IMR-90 (cell line): ENCODE data around the gene SERPINF2. TPM values are rescaled to one million over a fixed set of nuclear protein-coding genes. Genes with fewer than 3 reads are reported as not detected.

Experiments
- ATAC-seq: fragments of 200-7000 bp; cut with Tn5 transposase; 2 replicates; pipeline ENCODE4 v1.9.1; 2020; ENCODE audit warnings: low read depth, mild to moderate bottlenecking, moderate library complexity
- BruUV-seq: library from RNA; stranded (reverse); fragments of 400-500 nt; replicated peaks from 2 replicates; lab custom pipeline; 2021; lab: Mats Ljungman, UMichigan
- CTCF ChIA-PET: fragments of 300-600 bp; formaldehyde crosslinking; extraction: SDS; loops from one replicate; lab custom pipeline; 2021; ENCODE audit warnings: antibody characterized with exemption; lab: Yijun Ruan, JAX
- POLR2A ChIA-PET: fragments of 300-600 bp; sonication (Branson Sonifier 250); formaldehyde crosslinking; loops from one replicate; lab custom pipeline; 2022; ENCODE audit warnings: antibody characterized with exemption; ENCODE audit not compliant: unreplicated experiment; lab: Charles Lee
- DNase-seq: peaks from one replicate; pipeline ENCODE4 v3.0.0; 2013
- H2AFZ ChIP-seq: replicated peaks from 2 replicates; pipeline ENCODE3; 2013; ENCODE audit warnings: low read length, mild to moderate bottlenecking; ENCODE audit not compliant: poor library complexity
- H2AK5ac ChIP-seq: 2 replicates; pipeline ENCODE4 v1.6.1; 2013; ENCODE audit warnings: low read depth, low read length, inconsistent platforms
- H2AK9ac ChIP-seq: replicated peaks from 2 replicates; pipeline ENCODE3; 2013; ENCODE audit warnings: mild to moderate bottlenecking, low read depth, low read length, moderate library complexity; ENCODE audit not compliant: poor library complexity
- H2BK120ac ChIP-seq: 2 replicates; pipeline ENCODE4 v1.6.1; 2013; ENCODE audit warnings: low read depth, low read length, inconsistent platforms
- H2BK15ac ChIP-seq: 3 replicates; pipeline ENCODE4 v1.6.1; 2013; ENCODE audit warnings: low read depth, low read length, inconsistent platforms
- H2BK20ac ChIP-seq: 2 replicates; pipeline ENCODE4 v1.6.1; 2013; ENCODE audit warnings: low read depth, mild to moderate bottlenecking, inconsistent platforms, low read length, moderate library complexity
- H2BK5ac ChIP-seq: 2 replicates; pipeline ENCODE4 v1.6.1; 2013; ENCODE audit warnings: mild to moderate bottlenecking, low read depth, low read length, inconsistent platforms; ENCODE audit not compliant: poor library complexity, severe bottlenecking
- H3K14ac ChIP-seq: replicated peaks from 2 replicates; pipeline ENCODE4 v1.6.1; 2013; ENCODE audit warnings: low read depth, low read length, inconsistent platforms
- H3K18ac ChIP-seq: 2 replicates; pipeline ENCODE4 v1.6.1; 2013; ENCODE audit warnings: low read depth, low read length, control low read depth
- H3K23ac ChIP-seq: 2 replicates; pipeline ENCODE4 v1.6.1; 2013; ENCODE audit warnings: low read depth, low read length, inconsistent platforms
- H3K27ac ChIP-seq: 2 replicates; pipeline ENCODE4 v1.5.1; 2013; ENCODE audit warnings: mild to moderate bottlenecking, control low read depth, low read length; ENCODE audit not compliant: insufficient read depth
- H3K27me3 ChIP-seq: 2 replicates; pipeline ENCODE4 v1.6.1; 2013; ENCODE audit warnings: low read length; ENCODE audit not compliant: control insufficient read depth, insufficient read depth
- H3K36me3 ChIP-seq: 2 replicates; pipeline ENCODE4 v1.6.1; 2013; ENCODE audit warnings: low read length, mixed read lengths; ENCODE audit not compliant: control insufficient read depth, insufficient read depth
- H3K4ac ChIP-seq: 2 replicates; pipeline ENCODE4 v1.6.1; 2013; ENCODE audit warnings: low read depth, low read length, inconsistent platforms
- H3K4me1 ChIP-seq: 2 replicates; pipeline ENCODE4 v1.6.1; 2013; ENCODE audit warnings: low read length, mixed read lengths; ENCODE audit not compliant: control insufficient read depth, insufficient read depth
- H3K4me2 ChIP-seq: 2 replicates; pipeline ENCODE4 v1.6.1; 2013; ENCODE audit warnings: low read depth, mild to moderate bottlenecking, control low read depth, low read length, moderate library complexity
- H3K4me3 ChIP-seq: 2 replicates; pipeline ENCODE4 v1.5.1; 2013; ENCODE audit warnings: low read depth, mild to moderate bottlenecking, control low read depth, low read length, moderate library complexity; ENCODE audit not compliant: insufficient read depth
- H3K56ac ChIP-seq: 2 replicates; pipeline ENCODE4 v1.6.1; 2013; ENCODE audit warnings: low read length, inconsistent platforms; ENCODE audit not compliant: insufficient read depth; ENCODE audit errors: extremely low read depth
- H3K79me1 ChIP-seq, 2 experiments: 2 replicates each; pipeline ENCODE4 v1.6.1; 2013; ENCODE audit warnings: low read length in 2 of 2, inconsistent platforms in 1 of 2, low read depth in 1 of 2
- H3K9ac ChIP-seq: 2 replicates; pipeline ENCODE4 v1.6.1; 2013; ENCODE audit warnings: low read depth, low read length, control low read depth
- H3K9me1 ChIP-seq: 2 replicates; pipeline ENCODE4 v1.6.1; 2013; ENCODE audit warnings: low read length, inconsistent platforms; ENCODE audit not compliant: insufficient read depth
- H3K9me3 ChIP-seq: 2 replicates; pipeline ENCODE4 v1.6.1; 2013; ENCODE audit warnings: low read length; ENCODE audit not compliant: control insufficient read depth, insufficient read depth
- H4K20me1 ChIP-seq: 2 replicates; pipeline ENCODE4 v1.6.1; 2013; ENCODE audit warnings: low read length, inconsistent platforms; ENCODE audit not compliant: insufficient read depth
- H4K5ac ChIP-seq: 2 replicates; pipeline ENCODE4 v1.6.1; 2013; ENCODE audit warnings: mild to moderate bottlenecking, low read depth, low read length, control low read depth
- H4K8ac ChIP-seq, 2 experiments: 2 replicates each; pipeline ENCODE4 v1.6.1; 2013; ENCODE audit warnings: low read depth in 2 of 2, low read length in 2 of 2, control low read depth in 1 of 2, inconsistent platforms in 1 of 2
- H4K91ac ChIP-seq: 2 replicates; pipeline ENCODE4 v1.6.1; 2013; ENCODE audit warnings: low read depth, low read length, inconsistent platforms; ENCODE audit not compliant: insufficient read depth
- BHLHE40 ChIP-seq: fragments of 150-350 bp; IDR thresholded peaks from 2 replicates; pipeline ENCODE4 v1.6.1; 2016; ENCODE audit warnings: mild to moderate bottlenecking, low read depth, low read length
- CEBPB ChIP-seq: IDR thresholded peaks from 2 replicates; pipeline ENCODE4 v1.6.1; 2012; ENCODE audit warnings: low read depth, low read length, improper control_type of control experiment
- CHD1 ChIP-seq: IDR thresholded peaks from 2 replicates; pipeline ENCODE4 v1.6.1; 2012; ENCODE audit warnings: low read depth, low read length, improper control_type of control experiment
- MAFK ChIP-seq: IDR thresholded peaks from 2 replicates; pipeline ENCODE4 v1.6.1; 2012; ENCODE audit warnings: low read depth, low read length, improper control_type of control experiment
- MXI1 ChIP-seq: IDR thresholded peaks from 2 replicates; pipeline ENCODE4 v1.6.1; 2012; ENCODE audit warnings: low read depth, mild to moderate bottlenecking, low read length, moderate library complexity, borderline replicate concordance
- NFE2L2 ChIP-seq: fragments of 150-350 bp; IDR thresholded peaks from 2 replicates; pipeline ENCODE4 v1.6.1; 2016; ENCODE audit warnings: low read depth, mild to moderate bottlenecking, low read length
- POLR2A ChIP-seq: IDR thresholded peaks from 2 replicates; pipeline ENCODE4 v1.6.1; 2012; ENCODE audit warnings: mild to moderate bottlenecking, low read depth, low read length
- RAD21 ChIP-seq: IDR thresholded peaks from 2 replicates; pipeline ENCODE4 v1.6.1; 2012; ENCODE audit warnings: low read length, improper control_type of control experiment
- RCOR1 ChIP-seq: IDR thresholded peaks from 2 replicates; pipeline ENCODE4 v1.6.1; 2012; ENCODE audit warnings: mild to moderate bottlenecking, low read length, improper control_type of control experiment; ENCODE audit not compliant: insufficient replicate concordance
- SMC3 ChIP-seq: fragments of 150-350 bp; IDR thresholded peaks from 2 replicates; pipeline ENCODE4 v1.6.1; 2016; ENCODE audit warnings: low read depth, mild to moderate bottlenecking, antibody characterized with exemption, low read length, moderate library complexity
- WGBS, 2 experiments: methylation state at CpG; one replicate each; pipeline versions ENCODE4 v1.1.5 to v1.1.7; 2013; ENCODE audit warnings: missing lambda C conversion rate in 2 of 2; ENCODE audit not compliant: insufficient read length in 1 of 2; ENCODE audit errors: extremely low coverage in 2 of 2; 5-methylcytosine and 5-hydroxymethylcytosine counted together
- dilution Hi-C: fragments of 300-500 bp; cut with HindIII; formaldehyde crosslinking; loops from one replicate; pipeline ENCODE4 v1.14.3; 2018; ENCODE audit warnings: low sequenced_read_pairs; ENCODE audit not compliant: unreplicated experiment
- in situ Hi-C: fragments of 300-500 bp; cut with MboI; formaldehyde crosslinking; loops from 3 replicates; pipeline ENCODE4 v1.14.3; 2019; ENCODE audit warnings: low sequenced_read_pairs, inconsistent platforms, mixed read lengths
- intact Hi-C: fragments of 100-400 bp; cut with micrococcal nuclease; formaldehyde crosslinking; loops from 2 replicates; pipeline ENCODE4 v1.10.0; 2022
- polyA plus RNA-seq, 3 experiments: library from polyadenylated mRNA; depleted of rRNA; stranded (reverse); fragments of >200 nt; gene quantifications; 2 replicates each; pipeline ENCODE4 v1.2.3, GENCODE V29; 2012; ENCODE audit warnings: low replicate concordance in 1 of 3
- total RNA-seq: library from RNA; depleted of rRNA; stranded (reverse); fragments of >200 nt; gene quantifications from 2 replicates; pipeline ENCODE4 v1.2.3, GENCODE V29; 2012
- TF ChIP-seq, protein P1 (sequence below): fragments of 150-350 bp; IDR thresholded peaks from 2 replicates; pipeline ENCODE4 v1.6.1; 2016; ENCODE audit warnings: low read depth, mild to moderate bottlenecking, low read length, moderate library complexity, borderline replicate concordance
- TF ChIP-seq, protein P2 (sequence below): fragments of 150-350 bp; IDR thresholded peaks from 2 replicates; pipeline ENCODE4 v1.6.1; 2017; ENCODE audit warnings: mild to moderate bottlenecking, antibody characterized with exemption, low read length, low read depth

SERPINF2 gene
- total and polyA plus RNA-seq, 2 of the 4 experiments (the other 2 are of a cell fraction): not detected

DNA sequence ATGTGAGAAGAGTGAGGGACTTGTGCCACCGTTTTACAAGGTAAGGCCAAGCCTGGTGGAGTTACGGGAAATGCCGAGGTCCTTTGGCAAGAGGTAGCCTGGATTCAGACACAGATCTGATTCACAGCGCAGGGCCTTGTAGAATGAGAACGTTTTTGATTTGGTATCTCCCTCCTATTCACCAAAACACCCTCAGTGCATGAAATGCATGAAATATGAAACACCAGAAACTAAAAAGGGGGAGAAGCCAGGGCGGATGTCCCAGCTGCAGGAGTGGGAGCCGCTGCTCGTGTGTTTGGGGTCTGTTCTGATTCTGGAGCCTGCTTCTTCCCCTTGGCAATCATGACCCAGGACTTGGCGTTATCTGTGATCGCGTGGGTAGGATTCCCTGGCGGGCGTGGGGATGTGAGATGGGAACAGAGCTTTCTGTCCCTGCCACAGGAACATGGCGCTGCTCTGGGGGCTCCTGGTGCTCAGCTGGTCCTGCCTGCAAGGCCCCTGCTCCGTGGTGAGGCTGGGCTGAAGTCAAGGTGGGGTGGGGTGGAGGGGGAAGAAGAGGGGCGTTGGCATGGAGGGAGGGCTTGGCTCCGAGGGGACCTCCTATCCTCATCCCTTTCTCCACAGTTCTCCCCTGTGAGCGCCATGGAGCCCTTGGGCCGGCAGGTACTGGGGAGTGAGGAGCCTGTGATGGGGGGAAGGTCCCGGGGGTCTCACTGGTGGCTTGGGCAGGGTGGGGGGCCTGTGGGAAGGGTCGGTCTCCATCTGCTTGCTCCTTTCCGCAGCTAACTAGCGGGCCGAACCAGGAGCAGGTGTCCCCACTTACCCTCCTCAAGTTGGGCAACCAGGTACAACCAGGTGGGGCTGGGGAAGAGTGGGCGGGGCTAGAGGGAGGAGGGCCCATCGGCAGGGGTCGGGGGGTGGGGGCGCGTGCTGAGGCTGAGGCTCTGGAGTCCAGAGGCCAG lies 2.2 kb downstream of the SERPINF2 start:
- H3K36me3 ChIP-seq: no peaks in the 10 kb centered on the region
- H4K20me1 ChIP-seq: no peaks in the 10 kb centered on the region
- no TSS peak for BruUV-seq
- H4K5ac ChIP-seq: no peak overlapping the region
- ATAC-seq: no peak
- no peak overlapping the region for H4K91ac ChIP-seq
- no peak overlapping the region for H2AFZ ChIP-seq
- 87% methylated on average over 9 of the region's 29 CpGs; no CpG with 5 or more reads in 1 of the 2 experiments for WGBS, 2 experiments
- no peak overlapping the region for H3K18ac ChIP-seq
- H3K9me3 ChIP-seq: peaks cover 6% of the 10 kb centered on the region; the same call in 1 of the 2 replicates
- peaks cover 2% of the 10 kb centered on the region; the same call in 1 of the 2 replicates for H3K27me3 ChIP-seq
- no peaks in the 10 kb centered on the region for H3K79me1 ChIP-seq
- in situ Hi-C loops (no loop called here), intact Hi-C loops (no loop called here), dilution Hi-C loops (no loop called here)
- H3K4me3 ChIP-seq: no peak overlapping the region
- POLR2A ChIA-PET: no interaction called here
- H2BK20ac ChIP-seq: no peak overlapping the region
- H4K8ac ChIP-seq: no peak overlapping the region
- no peak overlapping the region for H3K14ac ChIP-seq
- no peak overlapping the region for H2BK15ac ChIP-seq
- H2AK5ac ChIP-seq: no peak overlapping the region
- no peak for DNase-seq
- no peak overlapping the region for H2BK5ac ChIP-seq
- H3K23ac ChIP-seq: no peak overlapping the region
- H3K56ac ChIP-seq: no peak overlapping the region
- H3K9me1 ChIP-seq: no peaks in the 10 kb centered on the region
- no peaks in the 10 kb centered on the region; the same call in 1 of the 2 replicates for H3K4me1 ChIP-seq
- H3K4me2 ChIP-seq: no peak overlapping the region
- TF ChIP-seq CHD1: no peak
- no peak for TF ChIP-seq RAD21
- no peak for TF ChIP-seq MXI1
- no peak for TF ChIP-seq BHLHE40
- TF ChIP-seq, protein P1, sequence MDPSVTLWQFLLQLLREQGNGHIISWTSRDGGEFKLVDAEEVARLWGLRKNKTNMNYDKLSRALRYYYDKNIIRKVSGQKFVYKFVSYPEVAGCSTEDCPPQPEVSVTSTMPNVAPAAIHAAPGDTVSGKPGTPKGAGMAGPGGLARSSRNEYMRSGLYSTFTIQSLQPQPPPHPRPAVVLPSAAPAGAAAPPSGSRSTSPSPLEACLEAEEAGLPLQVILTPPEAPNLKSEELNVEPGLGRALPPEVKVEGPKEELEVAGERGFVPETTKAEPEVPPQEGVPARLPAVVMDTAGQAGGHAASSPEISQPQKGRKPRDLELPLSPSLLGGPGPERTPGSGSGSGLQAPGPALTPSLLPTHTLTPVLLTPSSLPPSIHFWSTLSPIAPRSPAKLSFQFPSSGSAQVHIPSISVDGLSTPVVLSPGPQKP: no peak
- no peak for TF ChIP-seq POLR2A
- TF ChIP-seq, protein P2, sequence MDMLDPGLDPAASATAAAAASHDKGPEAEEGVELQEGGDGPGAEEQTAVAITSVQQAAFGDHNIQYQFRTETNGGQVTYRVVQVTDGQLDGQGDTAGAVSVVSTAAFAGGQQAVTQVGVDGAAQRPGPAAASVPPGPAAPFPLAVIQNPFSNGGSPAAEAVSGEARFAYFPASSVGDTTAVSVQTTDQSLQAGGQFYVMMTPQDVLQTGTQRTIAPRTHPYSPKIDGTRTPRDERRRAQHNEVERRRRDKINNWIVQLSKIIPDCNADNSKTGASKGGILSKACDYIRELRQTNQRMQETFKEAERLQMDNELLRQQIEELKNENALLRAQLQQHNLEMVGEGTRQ: no peak
- TF ChIP-seq RCOR1: no peak
- no peak for TF ChIP-seq CEBPB
- no peak for TF ChIP-seq SMC3
- TF ChIP-seq MAFK: no peak
- TF ChIP-seq NFE2L2: no peak
- CTCF ChIA-PET: no interaction called here
- no peak overlapping the region for H2AK9ac ChIP-seq
- H2BK120ac ChIP-seq: no peak overlapping the region
- no peak overlapping the region for H3K4ac ChIP-seq
- H3K9ac ChIP-seq: no peak overlapping the region
- no peak overlapping the region for H3K27ac ChIP-seq
